HepG2 (cell line): ENCODE measurements around the gene BLOC1S2. TPM values are rescaled to one million over a fixed set of nuclear protein-coding genes. Genes with fewer than 3 reads are reported as not detected.

ENCODE experiments used
- ARNTL ChIP-seq: sonication (generic); formaldehyde crosslinking; IDR thresholded peaks from 2 replicates; pipeline ENCODE4 v1.4.0; 2020; ENCODE audit warnings: mild to moderate bottlenecking, missing genetic modification reagents
- CENPX ChIP-seq: sonication (generic); formaldehyde crosslinking; IDR thresholded peaks from 2 replicates; pipeline ENCODE4 v1.9.0; 2021; ENCODE audit warnings: mild to moderate bottlenecking, missing genetic modification reagents, moderate library complexity
- GATAD1 ChIP-seq: IDR thresholded peaks from 2 replicates; pipeline ENCODE4 v1.6.1; 2016; ENCODE audit warnings: missing genetic modification reagents, missing compliant biosample characterization
- GATAD2A ChIP-seq: IDR thresholded peaks from 2 replicates; pipeline ENCODE4 v1.6.1; 2016
- KDM4B ChIP-seq: sonication (generic); formaldehyde crosslinking; IDR thresholded peaks from 2 replicates; pipeline ENCODE4 v1.4.0; 2020; ENCODE audit warnings: missing genetic modification reagents
- RNF219 ChIP-seq: sonication (generic); formaldehyde crosslinking; IDR thresholded peaks from 2 replicates; pipeline ENCODE4 v1.5.0; 2020; ENCODE audit warnings: mild to moderate bottlenecking, missing genetic modification reagents
- SALL2 ChIP-seq: sonication (generic); formaldehyde crosslinking; IDR thresholded peaks from 2 replicates; pipeline ENCODE4 v1.8.1; 2023; ENCODE audit warnings: mild to moderate bottlenecking, missing genetic modification reagents, inconsistent platforms
- YY1 ChIP-seq: IDR thresholded peaks from 2 replicates; pipeline ENCODE4 v1.6.1; 2011; ENCODE audit warnings: low read length, low read depth, moderate library complexity, mild to moderate bottlenecking; ENCODE audit not compliant: insufficient read depth, insufficient replicate concordance
- ZFP36 ChIP-seq: fragments of 150-350 bp; IDR thresholded peaks from 2 replicates; pipeline ENCODE4 v1.6.1; 2018; ENCODE audit warnings: borderline replicate concordance, low read length, low read depth; ENCODE audit not compliant: partially characterized antibody
- ZFP36L1 ChIP-seq: sonication (generic); formaldehyde crosslinking; IDR thresholded peaks from 2 replicates; pipeline ENCODE4 v1.8.0; 2022; ENCODE audit warnings: mild to moderate bottlenecking, missing genetic modification reagents, moderate library complexity
- ZNF10 ChIP-seq: sonication (generic); formaldehyde crosslinking; IDR thresholded peaks from 2 replicates; pipeline ENCODE4 v1.4.0; 2020; ENCODE audit warnings: mild to moderate bottlenecking, low read depth, missing genetic modification reagents, borderline replicate concordance
- ZNF558 ChIP-seq: sonication (generic); formaldehyde crosslinking; IDR thresholded peaks from 2 replicates; pipeline ENCODE4 v1.9.0; 2022; ENCODE audit warnings: mild to moderate bottlenecking, missing genetic modification reagents, borderline replicate concordance
- ZNF7 ChIP-seq: IDR thresholded peaks from 2 replicates; pipeline ENCODE4 v1.6.1; 2016; ENCODE audit warnings: missing biosample characterization, missing genetic modification reagents
- ZNF747 ChIP-seq: sonication (generic); formaldehyde crosslinking; IDR thresholded peaks from 2 replicates; pipeline ENCODE4 v1.8.1; 2023; ENCODE audit warnings: missing genetic modification reagents, mild to moderate bottlenecking, borderline replicate concordance
- ZNF761 ChIP-seq: sonication (generic); formaldehyde crosslinking; conservative IDR thresholded peaks from 2 replicates; pipeline ENCODE4 v1.4.0; 2020; ENCODE audit warnings: mild to moderate bottlenecking, missing genetic modification reagents
- ZNF773 ChIP-seq: sonication (generic); formaldehyde crosslinking; IDR thresholded peaks from 2 replicates; pipeline ENCODE4 v1.4.0; 2020; ENCODE audit warnings: missing genetic modification reagents, borderline replicate concordance
- polyA plus RNA-seq, 8 experiments: library from polyadenylated mRNA; depleted of rRNA in 3 of 8; stranded (reverse) in 7 of 8; unstranded in 1 of 8; fragments of >200 nt; fragmentation: Illumina TruSeq in 4 of 8; extraction: Trizol in 4 of 8; gene quantifications; 2 replicates each; pipeline versions ENCODE4 v1.2.1 to v1.2.3, GENCODE V29; 2011 to 2016; ENCODE audit warnings: low read depth in 4 of 8, missing spikeins in 1 of 8, mixed read lengths in 1 of 8; ENCODE audit not compliant: insufficient read depth in 1 of 8
- total RNA-seq, 5 experiments: library from RNA; depleted of rRNA; stranded (reverse); fragments of >200 nt; fragmentation: Illumina TruSeq; extraction: Trizol; gene quantifications; 2 replicates each; pipeline ENCODE4 v1.2.3, GENCODE V29; 2016; ENCODE audit warnings: low read depth in 1 of 5
- TF ChIP-seq, protein P1 (sequence below): sonication (generic); formaldehyde crosslinking; IDR thresholded peaks from 2 replicates; pipeline ENCODE4 v1.5.1; 2020; ENCODE audit warnings: mild to moderate bottlenecking, missing genetic modification reagents, moderate library complexity
- TF ChIP-seq, protein P2 (sequence below): IDR thresholded peaks from 2 replicates; pipeline ENCODE4 v1.6.1; 2012; ENCODE audit warnings: inconsistent platforms
- TF ChIP-seq, protein P3 (sequence below): sonication (generic); formaldehyde crosslinking; IDR thresholded peaks from 2 replicates; pipeline ENCODE4 v1.4.0; 2020; ENCODE audit warnings: mild to moderate bottlenecking, missing genetic modification reagents
- TF ChIP-seq, protein P4 (sequence below): sonication (generic); formaldehyde crosslinking; IDR thresholded peaks from 2 replicates; pipeline ENCODE4 v1.8.0; 2022; ENCODE audit warnings: mild to moderate bottlenecking, missing genetic modification reagents, borderline replicate concordance

The BLOC1S2 gene
- total and polyA plus RNA-seq, 2 of the 13 experiments (the other 11 are each of a cell fraction or from before 2014, with no cell fraction given) = 22.3 to 64.4 TPM

DNA sequence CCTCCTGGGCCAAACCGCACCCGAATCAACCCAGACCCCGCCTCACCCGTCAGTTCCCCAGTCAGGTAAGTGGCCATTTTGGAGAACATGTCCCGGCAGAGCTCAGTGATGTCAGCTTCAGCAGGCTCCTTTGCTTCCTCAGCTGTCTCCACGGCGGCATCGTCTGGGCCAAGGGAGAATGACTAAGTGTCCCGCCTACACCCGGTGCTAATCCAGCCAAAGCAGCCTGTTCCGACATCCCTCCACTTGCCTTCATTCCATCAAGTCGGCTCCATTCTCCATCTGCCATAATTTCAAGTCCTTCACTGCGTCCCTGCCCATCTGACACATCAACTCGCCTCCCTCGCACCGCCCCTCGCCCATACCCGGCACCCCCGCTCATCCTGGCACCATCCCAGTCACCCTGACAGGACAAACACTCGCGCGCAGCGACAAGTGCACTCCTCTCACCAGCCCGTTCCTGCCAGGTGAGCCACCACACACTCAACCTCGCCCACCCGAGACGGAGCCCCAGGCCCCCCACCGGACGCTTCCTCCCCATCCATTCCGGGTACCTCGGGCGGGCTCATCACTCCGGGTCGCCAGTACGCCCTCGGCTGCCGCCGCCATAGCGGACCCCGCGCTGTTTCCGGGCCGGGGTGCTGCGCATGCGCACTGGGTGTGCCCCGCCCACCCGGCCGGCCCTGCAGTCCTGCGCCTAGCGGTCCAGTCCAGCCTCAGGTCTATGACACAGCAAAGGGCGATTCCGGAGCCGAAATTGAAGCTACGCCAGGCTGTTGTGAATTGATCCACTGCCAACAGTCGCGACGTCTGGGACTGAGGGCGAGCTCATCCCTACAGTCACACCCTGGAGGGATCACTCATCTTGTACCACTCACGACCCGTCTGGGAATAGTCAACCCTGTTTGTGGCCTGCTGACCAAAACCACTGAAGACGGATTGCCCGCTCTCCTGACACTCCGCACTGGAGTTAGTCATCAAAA, at the start of gene BLOC1S2 (continued):
- TF ChIP-seq, protein P1, sequence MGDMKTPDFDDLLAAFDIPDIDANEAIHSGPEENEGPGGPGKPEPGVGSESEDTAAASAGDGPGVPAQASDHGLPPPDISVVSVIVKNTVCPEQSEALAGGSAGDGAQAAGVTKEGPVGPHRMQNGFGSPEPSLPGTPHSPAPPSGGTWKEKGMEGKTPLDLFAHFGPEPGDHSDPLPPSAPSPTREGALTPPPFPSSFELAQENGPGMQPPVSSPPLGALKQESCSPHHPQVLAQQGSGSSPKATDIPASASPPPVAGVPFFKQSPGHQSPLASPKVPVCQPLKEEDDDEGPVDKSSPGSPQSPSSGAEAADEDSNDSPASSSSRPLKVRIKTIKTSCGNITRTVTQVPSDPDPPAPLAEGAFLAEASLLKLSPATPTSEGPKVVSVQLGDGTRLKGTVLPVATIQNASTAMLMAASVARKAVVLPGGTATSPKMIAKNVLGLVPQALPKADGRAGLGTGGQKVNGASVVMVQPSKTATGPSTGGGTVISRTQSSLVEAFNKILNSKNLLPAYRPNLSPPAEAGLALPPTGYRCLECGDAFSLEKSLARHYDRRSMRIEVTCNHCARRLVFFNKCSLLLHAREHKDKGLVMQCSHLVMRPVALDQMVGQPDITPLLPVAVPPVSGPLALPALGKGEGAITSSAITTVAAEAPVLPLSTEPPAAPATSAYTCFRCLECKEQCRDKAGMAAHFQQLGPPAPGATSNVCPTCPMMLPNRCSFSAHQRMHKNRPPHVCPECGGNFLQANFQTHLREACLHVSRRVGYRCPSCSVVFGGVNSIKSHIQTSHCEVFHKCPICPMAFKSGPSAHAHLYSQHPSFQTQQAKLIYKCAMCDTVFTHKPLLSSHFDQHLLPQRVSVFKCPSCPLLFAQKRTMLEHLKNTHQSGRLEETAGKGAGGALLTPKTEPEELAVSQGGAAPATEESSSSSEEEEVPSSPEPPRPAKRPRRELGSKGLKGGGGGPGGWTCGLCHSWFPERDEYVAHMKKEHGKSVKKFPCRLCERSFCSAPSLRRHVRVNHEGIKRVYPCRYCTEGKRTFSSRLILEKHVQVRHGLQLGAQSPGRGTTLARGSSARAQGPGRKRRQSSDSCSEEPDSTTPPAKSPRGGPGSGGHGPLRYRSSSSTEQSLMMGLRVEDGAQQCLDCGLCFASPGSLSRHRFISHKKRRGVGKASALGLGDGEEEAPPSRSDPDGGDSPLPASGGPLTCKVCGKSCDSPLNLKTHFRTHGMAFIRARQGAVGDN (CRISPR knock-in tag) = peak; percentile 96
- no peak for TF ChIP-seq ZFP36L1 (CRISPR knock-in tag)
- no peak for TF ChIP-seq CENPX (CRISPR knock-in tag)
- no peak for TF ChIP-seq RNF219 (CRISPR knock-in tag)
- peak; percentile 77; the same call in 1 of the 2 replicates for TF ChIP-seq ZNF747 (CRISPR knock-in tag)
- TF ChIP-seq ZNF558 (CRISPR knock-in tag) = 0 out of 2 replicates have a peak, but pooled peaks have one; percentile 35
- TF ChIP-seq GATAD2A (CRISPR knock-in tag) = peak; percentile 9; the same call in 1 of the 2 replicates
- no peak for TF ChIP-seq ZNF773
- TF ChIP-seq ZNF761 (CRISPR knock-in tag) = 0 out of 2 replicates have a peak, but pooled peaks have one; percentile 26
- TF ChIP-seq ZNF10 (CRISPR knock-in tag) = 0 out of 2 replicates have a peak, but pooled peaks have one; percentile 89
- TF ChIP-seq, protein P2, sequence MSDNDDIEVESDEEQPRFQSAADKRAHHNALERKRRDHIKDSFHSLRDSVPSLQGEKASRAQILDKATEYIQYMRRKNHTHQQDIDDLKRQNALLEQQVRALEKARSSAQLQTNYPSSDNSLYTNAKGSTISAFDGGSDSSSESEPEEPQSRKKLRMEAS = peak; percentile 38; the same call in 1 of the 2 replicates
- peak; percentile 9; the same call in 1 of the 2 replicates for TF ChIP-seq KDM4B
- TF ChIP-seq YY1 = peak; percentile 94
- TF ChIP-seq ZNF7 (CRISPR knock-in tag) = no peak
- TF ChIP-seq, protein P3, sequence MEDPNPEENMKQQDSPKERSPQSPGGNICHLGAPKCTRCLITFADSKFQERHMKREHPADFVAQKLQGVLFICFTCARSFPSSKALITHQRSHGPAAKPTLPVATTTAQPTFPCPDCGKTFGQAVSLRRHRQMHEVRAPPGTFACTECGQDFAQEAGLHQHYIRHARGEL = no peak
- peak; percentile 86 for TF ChIP-seq GATAD1 (CRISPR knock-in tag)
- peak; percentile 85 for TF ChIP-seq SALL2
- TF ChIP-seq ARNTL = no peak
- TF ChIP-seq ZFP36 = no peak
- TF ChIP-seq, protein P4, sequence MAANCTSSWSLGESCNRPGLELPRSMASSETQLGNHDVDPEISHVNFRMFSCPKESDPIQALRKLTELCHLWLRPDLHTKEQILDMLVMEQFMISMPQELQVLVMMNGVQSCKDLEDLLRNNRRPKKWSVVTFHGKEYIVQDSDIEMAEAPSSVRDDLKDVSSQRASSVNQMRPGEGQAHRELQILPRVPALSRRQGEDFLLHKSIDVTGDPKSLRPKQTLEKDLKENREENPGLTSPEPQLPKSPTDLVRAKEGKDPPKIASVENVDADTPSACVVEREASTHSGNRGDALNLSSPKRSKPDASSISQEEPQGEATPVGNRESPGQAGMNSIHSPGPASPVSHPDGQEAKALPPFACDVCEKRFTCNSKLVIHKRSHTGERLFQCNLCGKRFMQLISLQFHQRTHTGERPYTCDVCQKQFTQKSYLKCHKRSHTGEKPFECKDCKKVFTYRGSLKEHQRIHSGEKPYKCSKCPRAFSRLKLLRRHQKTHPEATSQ (CRISPR knock-in tag) = no peak
